ENCODE data around the gene ERCC2. TPM values are rescaled to one million over a fixed set of nuclear protein-coding genes. Genes with fewer than 3 reads are reported as not detected.

The ERCC2 gene
- total and polyA plus RNA-seq, 2 experiments from 2014 or later: 33.3 to 81.1 TPM

DNA sequence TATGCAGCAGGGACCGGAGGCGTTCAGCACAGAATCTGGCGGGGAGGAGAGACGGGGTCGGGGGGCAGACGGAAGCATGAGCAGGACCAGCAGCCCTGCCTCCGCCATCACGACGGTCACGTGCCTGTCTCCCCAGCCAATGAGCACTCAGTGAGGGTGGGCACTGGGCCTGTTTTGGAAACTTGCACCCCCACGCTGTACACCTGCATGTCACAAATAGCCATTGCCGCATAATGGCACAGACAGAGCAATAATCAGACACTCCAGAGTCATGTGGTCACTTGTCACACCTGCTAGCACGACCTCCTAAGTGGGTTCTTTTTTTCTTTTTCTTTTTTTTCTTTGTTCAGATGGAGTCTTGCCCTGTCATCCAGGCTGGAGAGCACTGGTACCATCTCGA lies 8.8 kb downstream of the ERCC2 start:
- Histone ChIP-seq H3K4me3 (no peak overlapping the region), H3K27me3 (ENCODE audit: insufficient read depth) (no peaks in the 10 kb centered on the region), H3K79me2 (replicated peaks; ENCODE audit: insufficient read depth) (0 out of 2 replicates have a peak, but pooled peaks cover 2% of the 10 kb centered on the region), H2AFZ (no peak overlapping the region), H3K9me2 (ENCODE audit: insufficient read depth) (no peaks in the 10 kb centered on the region), H3K27ac (ENCODE audit: low read depth) (no peak overlapping the region), H3K36me3 (ENCODE audit: insufficient read depth) (peaks cover 24% of the 10 kb centered on the region), H3K4me2 (no peak overlapping the region), H3K4me1 (ENCODE audit: insufficient read depth) (no peaks in the 10 kb centered on the region), H4K20me1 (replicated peaks; ENCODE audit: insufficient read depth) (peaks cover 10% of the 10 kb centered on the region), H3F3A (replicated peaks; ENCODE audit: low read depth) (peaks cover 3% of the 10 kb centered on the region; the same call in 1 of the 2 replicates)
- ATAC-seq (no peak), DNase-seq (ENCODE audit: low spot score) (no peak)
- TF ChIP-seq NANOG (IDR thresholded peaks at IDR 0.05; ENCODE audit: borderline replicate concordance) (no peak), POLR2AphosphoS5 (IDR thresholded peaks at IDR 0.05; ENCODE audit: low read depth) (no peak), STAT1 (IDR thresholded peaks at IDR 0.05; ENCODE audit: unreplicated experiment) (no peak), EZH2phosphoT487 (IDR thresholded peaks at IDR 0.05; ENCODE audit: unreplicated experiment) (no peak), JUNB (IDR thresholded peaks at IDR 0.05; ENCODE audit: unreplicated experiment) (no peak), EZH2 (IDR thresholded peaks at IDR 0.05; ENCODE audit: low read depth, unreplicated experiment) (no peak)
- TF ChIP-seq, protein P1, sequence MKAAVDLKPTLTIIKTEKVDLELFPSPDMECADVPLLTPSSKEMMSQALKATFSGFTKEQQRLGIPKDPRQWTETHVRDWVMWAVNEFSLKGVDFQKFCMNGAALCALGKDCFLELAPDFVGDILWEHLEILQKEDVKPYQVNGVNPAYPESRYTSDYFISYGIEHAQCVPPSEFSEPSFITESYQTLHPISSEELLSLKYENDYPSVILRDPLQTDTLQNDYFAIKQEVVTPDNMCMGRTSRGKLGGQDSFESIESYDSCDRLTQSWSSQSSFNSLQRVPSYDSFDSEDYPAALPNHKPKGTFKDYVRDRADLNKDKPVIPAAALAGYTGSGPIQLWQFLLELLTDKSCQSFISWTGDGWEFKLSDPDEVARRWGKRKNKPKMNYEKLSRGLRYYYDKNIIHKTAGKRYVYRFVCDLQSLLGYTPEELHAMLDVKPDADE (IDR thresholded peaks at IDR 0.05): no peak
- TF ChIP-seq, protein P2, sequence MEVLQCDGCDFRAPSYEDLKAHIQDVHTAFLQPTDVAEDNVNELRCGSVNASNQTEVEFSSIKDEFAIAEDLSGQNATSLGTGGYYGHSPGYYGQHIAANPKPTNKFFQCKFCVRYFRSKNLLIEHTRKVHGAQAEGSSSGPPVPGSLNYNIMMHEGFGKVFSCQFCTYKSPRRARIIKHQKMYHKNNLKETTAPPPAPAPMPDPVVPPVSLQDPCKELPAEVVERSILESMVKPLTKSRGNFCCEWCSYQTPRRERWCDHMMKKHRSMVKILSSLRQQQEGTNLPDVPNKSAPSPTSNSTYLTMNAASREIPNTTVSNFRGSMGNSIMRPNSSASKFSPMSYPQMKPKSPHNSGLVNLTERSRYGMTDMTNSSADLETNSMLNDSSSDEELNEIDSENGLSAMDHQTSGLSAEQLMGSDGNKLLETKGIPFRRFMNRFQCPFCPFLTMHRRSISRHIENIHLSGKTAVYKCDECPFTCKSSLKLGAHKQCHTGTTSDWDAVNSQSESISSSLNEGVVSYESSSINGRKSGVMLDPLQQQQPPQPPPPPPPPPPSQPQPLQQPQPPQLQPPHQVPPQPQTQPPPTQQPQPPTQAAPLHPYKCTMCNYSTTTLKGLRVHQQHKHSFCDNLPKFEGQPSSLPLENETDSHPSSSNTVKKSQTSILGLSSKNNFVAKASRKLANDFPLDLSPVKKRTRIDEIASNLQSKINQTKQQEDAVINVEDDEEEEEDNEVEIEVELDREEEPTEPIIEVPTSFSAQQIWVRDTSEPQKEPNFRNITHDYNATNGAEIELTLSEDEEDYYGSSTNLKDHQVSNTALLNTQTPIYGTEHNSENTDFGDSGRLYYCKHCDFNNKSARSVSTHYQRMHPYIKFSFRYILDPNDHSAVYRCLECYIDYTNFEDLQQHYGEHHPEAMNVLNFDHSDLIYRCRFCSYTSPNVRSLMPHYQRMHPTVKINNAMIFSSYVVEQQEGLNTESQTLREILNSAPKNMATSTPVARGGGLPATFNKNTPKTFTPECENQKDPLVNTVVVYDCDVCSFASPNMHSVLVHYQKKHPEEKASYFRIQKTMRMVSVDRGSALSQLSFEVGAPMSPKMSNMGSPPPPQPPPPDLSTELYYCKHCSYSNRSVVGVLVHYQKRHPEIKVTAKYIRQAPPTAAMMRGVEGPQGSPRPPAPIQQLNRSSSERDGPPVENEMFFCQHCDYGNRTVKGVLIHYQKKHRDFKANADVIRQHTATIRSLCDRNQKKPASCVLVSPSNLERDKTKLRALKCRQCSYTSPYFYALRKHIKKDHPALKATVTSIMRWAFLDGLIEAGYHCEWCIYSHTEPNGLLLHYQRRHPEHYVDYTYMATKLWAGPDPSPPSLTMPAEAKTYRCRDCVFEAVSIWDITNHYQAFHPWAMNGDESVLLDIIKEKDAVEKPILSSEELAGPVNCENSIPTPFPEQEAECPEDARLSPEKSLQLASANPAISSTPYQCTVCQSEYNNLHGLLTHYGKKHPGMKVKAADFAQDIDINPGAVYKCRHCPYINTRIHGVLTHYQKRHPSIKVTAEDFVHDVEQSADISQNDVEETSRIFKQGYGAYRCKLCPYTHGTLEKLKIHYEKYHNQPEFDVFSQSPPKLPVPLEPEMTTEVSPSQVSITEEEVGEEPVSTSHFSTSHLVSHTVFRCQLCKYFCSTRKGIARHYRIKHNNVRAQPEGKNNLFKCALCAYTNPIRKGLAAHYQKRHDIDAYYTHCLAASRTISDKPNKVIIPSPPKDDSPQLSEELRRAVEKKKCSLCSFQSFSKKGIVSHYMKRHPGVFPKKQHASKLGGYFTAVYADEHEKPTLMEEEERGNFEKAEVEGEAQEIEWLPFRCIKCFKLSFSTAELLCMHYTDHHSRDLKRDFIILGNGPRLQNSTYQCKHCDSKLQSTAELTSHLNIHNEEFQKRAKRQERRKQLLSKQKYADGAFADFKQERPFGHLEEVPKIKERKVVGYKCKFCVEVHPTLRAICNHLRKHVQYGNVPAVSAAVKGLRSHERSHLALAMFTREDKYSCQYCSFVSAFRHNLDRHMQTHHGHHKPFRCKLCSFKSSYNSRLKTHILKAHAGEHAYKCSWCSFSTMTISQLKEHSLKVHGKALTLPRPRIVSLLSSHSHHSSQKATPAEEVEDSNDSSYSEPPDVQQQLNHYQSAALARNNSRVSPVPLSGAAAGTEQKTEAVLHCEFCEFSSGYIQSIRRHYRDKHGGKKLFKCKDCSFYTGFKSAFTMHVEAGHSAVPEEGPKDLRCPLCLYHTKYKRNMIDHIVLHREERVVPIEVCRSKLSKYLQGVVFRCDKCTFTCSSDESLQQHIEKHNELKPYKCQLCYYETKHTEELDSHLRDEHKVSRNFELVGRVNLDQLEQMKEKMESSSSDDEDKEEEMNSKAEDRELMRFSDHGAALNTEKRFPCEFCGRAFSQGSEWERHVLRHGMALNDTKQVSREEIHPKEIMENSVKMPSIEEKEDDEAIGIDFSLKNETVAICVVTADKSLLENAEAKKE (CRISPR knock-in tag; IDR thresholded peaks at IDR 0.05): no peak
- peaks cover 14% of the 10 kb centered on the region for H3K27me3 Mint-ChIP-seq (ENCODE audit: insufficient read depth, low read depth, poor library complexity)
- no peak overlapping the region for H3K27ac Mint-ChIP-seq
- peaks cover 62% of the 10 kb centered on the region for H3K36me3 Mint-ChIP-seq (ENCODE audit: low read depth)
- H3K9me3 Mint-ChIP-seq: no peaks in the 10 kb centered on the region
- no peaks in the 10 kb centered on the region; the same call in 2 of the 3 replicates for H3K4me1 Mint-ChIP-seq
- no peak overlapping the region for H3K4me3 Mint-ChIP-seq

Data from GM23338 (cell line).